OCI-LY1 (cell line): ENCODE data around the gene ZNF605.

Experiments
- H2AFZ ChIP-seq: fragments of 200-600 bp; sonication (generic), shearing (Covaris generic); 2 replicates; pipeline ENCODE4 v1.6.0; 2014; ENCODE audit warnings: antibody characterized with exemption, mild to moderate bottlenecking, low read length
- H3F3A ChIP-seq: fragments of 200-600 bp; sonication (generic), shearing (Covaris generic); 2 replicates; pipeline ENCODE4 v1.6.0; 2014; ENCODE audit warnings: mild to moderate bottlenecking, antibody characterized with exemption, low read length, moderate library complexity; ENCODE audit not compliant: insufficient read depth
- H3K27ac ChIP-seq: fragments of 200-600 bp; sonication (generic); 2 replicates; pipeline ENCODE4 v1.5.1; 2014; ENCODE audit warnings: low read length, mixed run types, mild to moderate bottlenecking, low read depth; ENCODE audit not compliant: poor library complexity, severe bottlenecking
- H3K27me3 ChIP-seq: fragments of 200-600 bp; sonication (generic); 2 replicates; pipeline ENCODE4 v1.6.0; 2014; ENCODE audit warnings: antibody characterized with exemption, mild to moderate bottlenecking, low read length, moderate library complexity; ENCODE audit not compliant: insufficient read depth
- H3K36me3 ChIP-seq: fragments of 200-600 bp; sonication (generic); 2 replicates; pipeline ENCODE4 v1.6.1; 2014; ENCODE audit warnings: mild to moderate bottlenecking, antibody characterized with exemption, low read length, moderate library complexity, mixed read lengths; ENCODE audit not compliant: insufficient read depth
- H3K4me1 ChIP-seq: fragments of 200-600 bp; sonication (generic); 2 replicates; pipeline ENCODE4 v1.5.1; 2014; ENCODE audit warnings: mild to moderate bottlenecking, low read length, moderate library complexity; ENCODE audit not compliant: insufficient read depth, severe bottlenecking
- H3K4me2 ChIP-seq: fragments of 200-600 bp; sonication (generic), shearing (Covaris generic); 2 replicates; pipeline ENCODE4 v1.6.1; 2014; ENCODE audit warnings: low read length
- H3K4me3 ChIP-seq: fragments of 200-600 bp; sonication (generic); 2 replicates; pipeline ENCODE4 v1.5.1; 2014; ENCODE audit warnings: low read length, low read depth, mild to moderate bottlenecking, mixed read lengths; ENCODE audit not compliant: poor library complexity, severe bottlenecking
- H3K79me2 ChIP-seq: fragments of 200-600 bp; shearing (Covaris generic); 2 replicates; pipeline ENCODE4 v1.6.1; 2016; ENCODE audit warnings: mixed run types, low read length, mixed read lengths; ENCODE audit not compliant: insufficient read depth
- H3K9ac ChIP-seq: fragments of 200-600 bp; sonication (generic), shearing (Covaris generic); 2 replicates; pipeline ENCODE4 v1.6.1; 2014; ENCODE audit warnings: mild to moderate bottlenecking, low read length, mixed read lengths
- H3K9me2 ChIP-seq: fragments of 200-600 bp; sonication (generic), shearing (Covaris generic); 2 replicates; pipeline ENCODE4 v1.6.1; 2014; ENCODE audit warnings: low read depth, mild to moderate bottlenecking, low read length, mixed read lengths
- H3K9me3 ChIP-seq: fragments of 200-600 bp; shearing (Covaris generic); 2 replicates; pipeline ENCODE4 v1.6.1; 2014; ENCODE audit warnings: low read length, mixed read lengths
- H4K20me1 ChIP-seq: fragments of 200-600 bp; sonication (generic), shearing (Covaris generic); 2 replicates; pipeline ENCODE4 v1.6.0; 2016; ENCODE audit warnings: mild to moderate bottlenecking, low read length; ENCODE audit not compliant: insufficient read depth
- CTCF ChIP-seq: fragments of 200-600 bp; sonication (generic), shearing (Covaris generic); IDR thresholded peaks from 2 replicates; pipeline ENCODE4 v1.5.1; 2017; ENCODE audit warnings: mild to moderate bottlenecking, antibody characterized with exemption, low read length, moderate library complexity, mixed read lengths
- EZH2 ChIP-seq: fragments of 200-600 bp; sonication (generic), shearing (Covaris generic); IDR thresholded peaks from 2 replicates; pipeline ENCODE4 v1.8.0; 2017; ENCODE audit warnings: borderline replicate concordance, mixed run types, mild to moderate bottlenecking, antibody characterized with exemption, low read length, moderate library complexity, mixed read lengths

ZNF605 gene

GRCh38 chr12:132924356-132924755 is 31.8 kb downstream of the ZNF605 start:
- H4K20me1 ChIP-seq = no peaks in the 10 kb centered on the region
- no peaks in the 10 kb centered on the region for H3K79me2 ChIP-seq
- H3K9me2 ChIP-seq = no peaks in the 10 kb centered on the region
- peaks cover 6% of the 10 kb centered on the region for H3K36me3 ChIP-seq
- H3F3A ChIP-seq = no peaks in the 10 kb centered on the region
- no peak overlapping the region for H3K27ac ChIP-seq
- no peak overlapping the region for H2AFZ ChIP-seq
- H3K4me1 ChIP-seq = no peaks in the 10 kb centered on the region
- H3K9me3 ChIP-seq = peaks cover 68% of the 10 kb centered on the region
- no peak overlapping the region for H3K4me3 ChIP-seq
- H3K27me3 ChIP-seq = no peaks in the 10 kb centered on the region
- no peak overlapping the region for H3K9ac ChIP-seq
- TF ChIP-seq CTCF = no peak
- no peak for TF ChIP-seq EZH2
- H3K4me2 ChIP-seq = no peak overlapping the region

GRCh38 chr12:132923356-132923909 is 32.7 kb downstream of the ZNF605 start:
- no peaks in the 10 kb centered on the region for H4K20me1 ChIP-seq
- H2AFZ ChIP-seq = no peak overlapping the region
- no peak overlapping the region for H3K4me2 ChIP-seq
- H3F3A ChIP-seq = no peaks in the 10 kb centered on the region
- H3K4me3 ChIP-seq = no peak overlapping the region
- no peaks in the 10 kb centered on the region for H3K27me3 ChIP-seq
- H3K9ac ChIP-seq = no peak overlapping the region
- no peaks in the 10 kb centered on the region for H3K9me2 ChIP-seq
- no peaks in the 10 kb centered on the region for H3K79me2 ChIP-seq
- peaks cover 68% of the 10 kb centered on the region for H3K9me3 ChIP-seq
- no peaks in the 10 kb centered on the region for H3K4me1 ChIP-seq
- no peak overlapping the region for H3K27ac ChIP-seq
- TF ChIP-seq EZH2 (no peak), CTCF (no peak)
- H3K36me3 ChIP-seq = peaks cover 6% of the 10 kb centered on the region

GRCh38 chr12:132922676-132923075 is 33.4 kb downstream of the ZNF605 start:
- no peak overlapping the region for H3K4me3 ChIP-seq
- TF ChIP-seq CTCF (no peak), EZH2 (no peak)

More at GRCh38 chr12:132922676-132923075, 33.4 kb downstream of the ZNF605 start:
- no peaks in the 10 kb centered on the region for H3K79me2 ChIP-seq
- H3K9ac ChIP-seq = no peak overlapping the region
- H3K9me2 ChIP-seq = no peaks in the 10 kb centered on the region
- H3K36me3 ChIP-seq = peaks cover 6% of the 10 kb centered on the region
- H3K4me2 ChIP-seq = no peak overlapping the region
- H3K9me3 ChIP-seq = peaks cover 64% of the 10 kb centered on the region
- no peaks in the 10 kb centered on the region for H3K27me3 ChIP-seq
- no peak overlapping the region for H2AFZ ChIP-seq
- H3K4me1 ChIP-seq = no peaks in the 10 kb centered on the region
- H3K27ac ChIP-seq = no peak overlapping the region
- H4K20me1 ChIP-seq = no peaks in the 10 kb centered on the region
- no peaks in the 10 kb centered on the region for H3F3A ChIP-seq
